AG10803 (cell line): ENCODE data around the gene PDCD2L.
"Not testable (repeated sequence)": the region's sequence is repeated elsewhere in the genome, so short reads cannot be mapped to it uniquely, and the experiment has no call there.

Experiments
- DNase-seq: peaks from one replicate; pipeline ENCODE4 v3.0.0; 2010; ENCODE audit warnings: low read depth
- H3K4me3 ChIP-seq: 2 replicates; pipeline ENCODE4 v1.5.1; 2011; ENCODE audit warnings: mild to moderate bottlenecking, low read length, control low read depth
- TF ChIP-seq, protein P1 (sequence below): conservative IDR thresholded peaks from 2 replicates; pipeline ENCODE4 v1.5.1; 2011; ENCODE audit warnings: mild to moderate bottlenecking, low read length, control low read depth, inconsistent platforms

The PDCD2L gene

DNA sequence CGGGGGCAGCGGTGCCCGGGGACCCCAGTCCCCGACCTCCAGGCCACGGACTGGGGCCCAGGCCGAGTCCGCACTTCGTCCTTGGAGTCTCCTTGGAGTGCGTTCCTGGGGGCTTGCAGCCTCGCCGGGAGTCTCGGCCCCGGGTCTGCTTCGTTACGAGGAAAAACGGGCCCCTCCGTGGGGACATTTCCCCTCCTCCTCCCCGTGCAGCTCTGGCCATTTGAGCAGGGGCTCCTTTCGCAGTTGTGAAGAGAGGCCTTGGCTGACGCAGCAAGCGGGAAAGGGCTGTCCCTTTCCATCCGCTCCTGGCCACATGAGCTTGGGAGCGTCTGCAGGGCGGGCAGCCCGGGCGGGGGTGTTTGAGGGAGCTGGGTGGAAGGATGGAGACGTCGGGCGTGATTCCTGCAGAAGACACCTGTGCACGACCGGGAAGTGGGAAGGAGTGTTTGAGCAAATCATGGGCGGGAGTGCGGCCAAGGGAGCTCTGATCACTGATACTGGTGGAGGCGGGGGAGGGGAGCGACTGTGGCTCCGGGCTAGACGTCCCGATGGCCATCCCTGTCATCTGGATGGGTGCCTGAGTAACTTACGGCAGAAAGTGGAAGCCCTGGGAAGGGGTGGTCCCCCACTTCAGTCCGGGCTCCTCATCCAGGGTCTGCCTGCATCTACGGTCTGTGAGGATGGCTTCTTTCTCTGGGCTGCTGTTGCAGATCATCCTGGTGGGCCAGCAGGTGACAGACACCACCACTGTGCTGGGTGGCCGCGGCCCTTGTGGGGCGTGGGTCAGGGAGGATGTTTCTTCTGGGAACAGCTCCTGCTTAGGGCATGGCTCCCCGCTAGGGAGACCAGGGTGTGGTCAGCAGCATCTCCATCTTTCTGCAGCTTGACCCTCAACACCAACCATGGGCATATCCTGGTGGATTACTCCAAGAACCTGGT, 38.5 kb upstream of the PDCD2L start:
- peak; percentile 32 for DNase-seq
- TF ChIP-seq, protein P1, sequence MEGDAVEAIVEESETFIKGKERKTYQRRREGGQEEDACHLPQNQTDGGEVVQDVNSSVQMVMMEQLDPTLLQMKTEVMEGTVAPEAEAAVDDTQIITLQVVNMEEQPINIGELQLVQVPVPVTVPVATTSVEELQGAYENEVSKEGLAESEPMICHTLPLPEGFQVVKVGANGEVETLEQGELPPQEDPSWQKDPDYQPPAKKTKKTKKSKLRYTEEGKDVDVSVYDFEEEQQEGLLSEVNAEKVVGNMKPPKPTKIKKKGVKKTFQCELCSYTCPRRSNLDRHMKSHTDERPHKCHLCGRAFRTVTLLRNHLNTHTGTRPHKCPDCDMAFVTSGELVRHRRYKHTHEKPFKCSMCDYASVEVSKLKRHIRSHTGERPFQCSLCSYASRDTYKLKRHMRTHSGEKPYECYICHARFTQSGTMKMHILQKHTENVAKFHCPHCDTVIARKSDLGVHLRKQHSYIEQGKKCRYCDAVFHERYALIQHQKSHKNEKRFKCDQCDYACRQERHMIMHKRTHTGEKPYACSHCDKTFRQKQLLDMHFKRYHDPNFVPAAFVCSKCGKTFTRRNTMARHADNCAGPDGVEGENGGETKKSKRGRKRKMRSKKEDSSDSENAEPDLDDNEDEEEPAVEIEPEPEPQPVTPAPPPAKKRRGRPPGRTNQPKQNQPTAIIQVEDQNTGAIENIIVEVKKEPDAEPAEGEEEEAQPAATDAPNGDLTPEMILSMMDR, result no peak
- peak overlapping the region; percentile 82 for H3K4me3 ChIP-seq

DNA sequence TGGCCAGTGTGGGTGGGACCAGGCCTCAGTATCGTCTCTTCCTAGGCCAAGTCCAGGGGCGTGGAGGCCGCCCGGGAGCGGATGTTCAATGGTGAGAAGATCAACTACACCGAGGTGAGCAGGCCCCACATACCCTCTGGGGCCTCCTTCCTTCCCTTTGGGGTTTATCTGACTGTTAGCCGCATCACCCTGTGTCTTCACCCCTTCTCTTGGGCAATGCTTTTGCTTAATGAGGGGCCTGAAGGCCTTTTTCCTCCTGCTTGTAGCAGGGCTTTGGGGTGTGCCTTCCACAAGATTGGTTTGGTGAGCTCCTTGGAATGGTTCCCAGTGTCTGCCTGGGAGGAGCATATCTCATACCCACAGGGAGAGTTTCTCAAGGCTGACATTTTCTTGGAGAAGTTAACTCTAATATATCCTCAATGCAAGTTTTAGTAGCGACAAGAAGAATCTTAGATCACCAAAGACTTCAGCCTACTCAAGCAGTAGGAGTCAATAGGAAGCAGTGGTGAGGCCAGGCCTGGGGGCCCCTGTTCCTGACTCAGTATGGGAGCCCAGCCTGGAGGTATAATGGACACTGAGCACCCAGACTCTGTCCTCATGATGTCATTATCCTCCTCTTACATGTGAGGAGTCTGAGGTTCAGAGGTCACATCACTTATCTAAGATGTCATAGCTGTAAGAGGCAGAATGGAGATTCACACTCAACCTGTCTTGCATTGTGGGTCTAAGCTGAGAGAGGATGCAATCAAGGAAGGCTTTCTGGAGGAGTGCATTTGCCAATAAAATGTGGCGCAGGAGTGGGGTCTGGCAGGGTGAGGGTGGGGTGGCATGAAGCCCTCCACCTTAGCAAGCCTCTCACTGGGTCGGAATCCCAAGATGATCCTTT, 37.2 kb upstream of the PDCD2L start:
- peak overlapping the region; percentile 82 for H3K4me3 ChIP-seq
- peak; percentile 77 for DNase-seq
- TF ChIP-seq, protein P1, result no peak

DNA sequence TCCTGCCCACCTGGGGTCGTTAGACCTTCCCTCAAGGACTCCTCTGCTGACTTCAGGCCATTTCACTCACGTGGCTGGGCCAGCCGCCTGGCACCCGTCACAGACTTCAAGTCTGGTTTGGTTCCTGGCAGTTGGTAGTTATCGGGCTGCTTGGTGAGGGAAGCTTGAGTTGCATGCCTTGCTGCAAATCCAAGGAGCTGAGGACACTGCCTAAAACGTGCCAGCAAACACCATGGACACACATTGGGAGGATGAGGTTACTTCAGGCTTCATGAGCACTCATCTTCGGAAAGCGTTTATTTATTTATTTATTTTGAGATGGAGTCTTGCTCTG, 36.6 kb upstream of the PDCD2L start:
- H3K4me3 ChIP-seq, result no peak overlapping the region
- no peak for DNase-seq
- TF ChIP-seq, protein P1, result no peak

DNA sequence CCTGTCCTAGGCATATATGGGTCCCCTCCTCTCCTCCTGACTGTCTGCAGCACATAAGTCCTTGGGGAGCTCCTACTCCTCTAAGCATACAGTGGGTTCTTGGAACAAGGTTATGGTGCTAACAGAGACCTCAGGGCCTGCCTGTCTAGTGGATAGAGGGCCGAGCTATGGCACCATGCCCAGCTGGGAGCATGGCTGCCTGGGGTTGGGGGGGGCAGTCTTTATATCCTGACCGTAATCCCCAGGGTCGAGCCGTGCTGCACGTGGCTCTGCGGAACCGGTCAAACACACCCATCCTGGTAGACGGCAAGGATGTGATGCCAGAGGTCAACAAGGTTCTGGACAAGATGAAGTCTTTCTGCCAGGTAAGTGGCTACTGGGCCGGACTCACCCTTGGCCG, 35.9 kb upstream of the PDCD2L start:
- TF ChIP-seq, protein P1, result no peak
- DNase-seq, result no peak
- no peak overlapping the region for H3K4me3 ChIP-seq

DNA sequence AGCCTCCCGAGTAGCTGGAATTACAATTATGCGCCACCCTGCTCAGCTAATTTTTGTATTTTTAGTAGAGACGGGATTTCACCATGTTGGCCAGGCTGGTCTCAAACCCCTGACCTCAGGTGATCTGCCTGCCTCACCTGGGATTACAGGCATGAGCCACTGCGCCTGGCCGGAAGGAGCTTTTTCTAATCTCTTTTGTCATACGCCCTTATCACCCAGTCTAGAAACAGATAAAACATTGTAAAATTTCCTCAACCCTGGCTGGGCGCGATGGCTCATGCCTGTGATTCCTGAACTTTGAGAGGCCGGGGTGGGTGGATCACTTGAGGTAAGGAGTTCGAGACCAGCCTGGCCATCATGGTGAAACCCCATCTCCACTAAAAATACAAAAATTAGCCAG, 35.0 kb upstream of the PDCD2L start:
- DNase-seq, H3K4me3 ChIP-seq: not testable (repeated sequence)

DNA sequence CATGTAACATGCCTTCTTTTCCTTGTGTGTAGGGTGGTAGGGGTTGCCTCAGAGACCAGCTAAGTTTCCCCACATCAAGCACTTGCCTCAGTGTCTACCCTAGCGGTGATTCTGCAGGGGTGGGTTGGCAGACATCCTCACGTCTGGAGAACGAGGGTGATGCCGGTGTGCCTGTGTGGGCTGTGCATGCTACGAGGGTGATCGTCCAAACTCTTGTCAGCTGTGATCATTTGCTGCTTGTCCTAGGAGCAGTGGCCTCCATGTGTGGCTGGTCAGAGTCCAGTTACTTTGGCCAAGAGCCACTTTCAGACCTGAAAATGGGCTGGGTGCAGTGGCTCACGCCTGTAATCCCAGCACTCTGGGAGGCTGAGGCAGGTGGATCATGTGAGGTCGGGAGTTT, 34.1 kb upstream of the PDCD2L start:
- no peak overlapping the region for H3K4me3 ChIP-seq
- TF ChIP-seq, protein P1, result no peak
- no peak for DNase-seq

DNA sequence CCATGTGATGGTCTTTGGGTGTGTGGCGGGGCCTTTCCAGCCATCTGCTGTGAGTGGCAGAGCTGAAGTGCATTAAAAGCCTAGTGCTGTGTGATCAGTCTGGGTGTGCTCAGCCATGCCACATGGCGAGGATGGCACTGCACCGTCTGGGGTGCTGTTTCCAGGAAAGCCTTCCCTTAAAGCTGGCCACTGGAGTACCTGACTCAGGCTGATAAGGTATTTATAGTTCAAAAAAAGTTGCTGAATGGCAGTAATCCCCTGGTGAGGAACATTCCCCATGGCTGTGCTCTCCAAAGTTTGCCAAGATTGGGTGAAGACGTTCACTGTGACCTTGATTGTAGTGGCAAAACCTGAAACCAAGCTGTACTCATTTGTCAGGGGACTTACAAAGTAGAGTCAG, 33.2 kb upstream of the PDCD2L start:
- H3K4me3 ChIP-seq, result no peak overlapping the region
- TF ChIP-seq, protein P1, result no peak
- DNase-seq, result no peak
